ENCODE data around the gene WDR20.

WDR20 gene

GRCh38 chr14:102189874-102190273 lies 50.2 kb downstream of the WDR20 start:
- H3K9me3 ChIP-seq (ENCODE audit: insufficient read depth, low read depth, low read length), result no peaks in the 10 kb centered on the region
- H3K36me3 ChIP-seq (ENCODE audit: insufficient read depth, low read length), result peaks cover 11% of the 10 kb centered on the region; the same call in 1 of the 2 replicates
- H3K27me3 ChIP-seq (ENCODE audit: insufficient read depth, low read length, poor library complexity, severe bottlenecking), result no peaks in the 10 kb centered on the region
- no peak overlapping the region for H3K9ac ChIP-seq (ENCODE audit: low read depth, low read length, poor library complexity, severe bottlenecking)
- H3K79me2 ChIP-seq (ENCODE audit: insufficient read depth, low read length), result peaks cover 82% of the 10 kb centered on the region
- H3K4me2 ChIP-seq (ENCODE audit: low read depth, low read length, poor library complexity, severe bottlenecking), result no peak overlapping the region
- H4K20me1 ChIP-seq (ENCODE audit: insufficient read depth, low read length, poor library complexity, severe bottlenecking), result peaks cover 32% of the 10 kb centered on the region
- H2AFZ ChIP-seq (ENCODE audit: low read length), result no peak overlapping the region
- no peaks in the 10 kb centered on the region for H3K9me2 ChIP-seq (replicated peaks; ENCODE audit: low read depth, low read length)
- H3K4me3 ChIP-seq (ENCODE audit: low read length, poor library complexity, severe bottlenecking), result no peak overlapping the region
- no peaks in the 10 kb centered on the region for H3F3A ChIP-seq (ENCODE audit: low read depth)
- TF ChIP-seq CTCF (conservative IDR thresholded peaks at IDR 0.05; ENCODE audit: low read length) (no peak), EZH2phosphoT487 (IDR thresholded peaks at IDR 0.05; ENCODE audit: borderline replicate concordance) (no peak)
- peaks cover 6% of the 10 kb centered on the region for H3K4me1 ChIP-seq (ENCODE audit: insufficient read depth, low read length, poor library complexity, severe bottlenecking)

GRCh38 chr14:102192840-102193502 lies 53.3 kb downstream of the WDR20 start:
- no peaks in the 10 kb centered on the region for H3F3A ChIP-seq (ENCODE audit: low read depth)
- TF ChIP-seq EZH2phosphoT487 (IDR thresholded peaks at IDR 0.05; ENCODE audit: borderline replicate concordance), result no peak
- TF ChIP-seq CTCF (conservative IDR thresholded peaks at IDR 0.05; ENCODE audit: low read length), result no peak
- H3K9me3 ChIP-seq (ENCODE audit: insufficient read depth, low read depth, low read length), result no peaks in the 10 kb centered on the region
- H3K4me2 ChIP-seq (ENCODE audit: low read depth, low read length, poor library complexity, severe bottlenecking), result no peak overlapping the region
- no peaks in the 10 kb centered on the region for H3K27me3 ChIP-seq (ENCODE audit: insufficient read depth, low read length, poor library complexity, severe bottlenecking)
- peaks cover 56% of the 10 kb centered on the region for H3K79me2 ChIP-seq (ENCODE audit: insufficient read depth, low read length)
- no peak overlapping the region for H3K4me3 ChIP-seq (ENCODE audit: low read length, poor library complexity, severe bottlenecking)
- H2AFZ ChIP-seq (ENCODE audit: low read length), result no peak overlapping the region
- no peak overlapping the region for H3K9ac ChIP-seq (ENCODE audit: low read depth, low read length, poor library complexity, severe bottlenecking)
- H3K9me2 ChIP-seq (replicated peaks; ENCODE audit: low read depth, low read length), result no peaks in the 10 kb centered on the region
- peaks cover 25% of the 10 kb centered on the region for H4K20me1 ChIP-seq (ENCODE audit: insufficient read depth, low read length, poor library complexity, severe bottlenecking)
- peaks cover 38% of the 10 kb centered on the region; the same call in 1 of the 2 replicates for H3K36me3 ChIP-seq (ENCODE audit: insufficient read depth, low read length)
- peaks cover 6% of the 10 kb centered on the region for H3K4me1 ChIP-seq (ENCODE audit: insufficient read depth, low read length, poor library complexity, severe bottlenecking)

GRCh38 chr14:102194856-102195255 lies 55.2 kb downstream of the WDR20 start:
- Histone ChIP-seq H3K36me3 (ENCODE audit: insufficient read depth, low read length) (peaks cover 55% of the 10 kb centered on the region; the same call in 1 of the 2 replicates), H3K9me3 (ENCODE audit: insufficient read depth, low read depth, low read length) (no peaks in the 10 kb centered on the region), H3F3A (ENCODE audit: low read depth) (no peaks in the 10 kb centered on the region), H3K4me3 (ENCODE audit: low read length, poor library complexity, severe bottlenecking) (no peak overlapping the region), H3K9me2 (replicated peaks; ENCODE audit: low read depth, low read length) (no peaks in the 10 kb centered on the region), H3K4me2 (ENCODE audit: low read depth, low read length, poor library complexity, severe bottlenecking) (no peak overlapping the region), H3K27me3 (ENCODE audit: insufficient read depth, low read length, poor library complexity, severe bottlenecking) (no peaks in the 10 kb centered on the region), H3K9ac (ENCODE audit: low read depth, low read length, poor library complexity, severe bottlenecking) (no peak overlapping the region), H3K79me2 (ENCODE audit: insufficient read depth, low read length) (peaks cover 37% of the 10 kb centered on the region), H4K20me1 (ENCODE audit: insufficient read depth, low read length, poor library complexity, severe bottlenecking) (peaks cover 30% of the 10 kb centered on the region), H3K4me1 (ENCODE audit: insufficient read depth, low read length, poor library complexity, severe bottlenecking) (peaks cover 6% of the 10 kb centered on the region), H2AFZ (ENCODE audit: low read length) (no peak overlapping the region)
- TF ChIP-seq EZH2phosphoT487 (IDR thresholded peaks at IDR 0.05; ENCODE audit: borderline replicate concordance), result no peak
- TF ChIP-seq CTCF (conservative IDR thresholded peaks at IDR 0.05; ENCODE audit: low read length), result no peak

Data from Loucy (cell line).